Osteoblast (primary cell): ENCODE data around the gene STX11. TPM values are rescaled to one million over a fixed set of nuclear protein-coding genes. Genes with fewer than 3 reads are reported as not detected.

Source experiments
- DNase-seq: peaks from one replicate; pipeline ENCODE4 v3.0.0; 2011; ENCODE audit warnings: low spot score, mixed read lengths; ENCODE audit not compliant: insufficient read length; ENCODE audit errors: missing footprints
- H2AFZ ChIP-seq: 2 replicates; pipeline ENCODE4 v1.6.0; 2011; ENCODE audit warnings: mild to moderate bottlenecking, low read length
- H3K27ac ChIP-seq: 2 replicates; pipeline ENCODE4 v1.5.1; 2011; ENCODE audit warnings: mild to moderate bottlenecking, low read depth, low read length, moderate library complexity
- H3K27me3 ChIP-seq: 2 replicates; pipeline ENCODE4 v1.6.0; 2012; ENCODE audit warnings: mild to moderate bottlenecking, control low read depth, inconsistent platforms, low read length, moderate library complexity; ENCODE audit not compliant: insufficient read depth
- H3K36me3 ChIP-seq: 2 replicates; pipeline ENCODE4 v1.5.1; 2011; ENCODE audit warnings: mild to moderate bottlenecking, low read length, control low read depth, moderate library complexity; ENCODE audit not compliant: insufficient read depth
- H3K4me1 ChIP-seq: 2 replicates; pipeline ENCODE4 v1.5.1; 2011; ENCODE audit warnings: mild to moderate bottlenecking, low read length, control low read depth, moderate library complexity; ENCODE audit not compliant: insufficient read depth
- H3K4me2 ChIP-seq: 2 replicates; pipeline ENCODE4 v1.6.0; 2011; ENCODE audit warnings: mild to moderate bottlenecking, low read length; ENCODE audit not compliant: insufficient read depth
- H3K4me3 ChIP-seq: fragments of 200-600 bp; sonication (generic); 3 replicates; pipeline ENCODE4 v1.5.1; 2012; ENCODE audit warnings: mild to moderate bottlenecking, low read length, inconsistent platforms; ENCODE audit not compliant: insufficient read depth
- H3K79me2 ChIP-seq: 2 replicates; pipeline ENCODE4 v1.6.0; 2012; ENCODE audit warnings: mild to moderate bottlenecking, low read length, control low read depth, inconsistent platforms; ENCODE audit not compliant: insufficient read depth
- H3K9me3 ChIP-seq: 2 replicates; pipeline ENCODE4 v1.5.1; 2011; ENCODE audit warnings: low read depth, low read length, control low read depth
- H4K20me1 ChIP-seq: 2 replicates; pipeline ENCODE4 v1.6.0; 2012; ENCODE audit warnings: mild to moderate bottlenecking, low read length, control low read depth; ENCODE audit not compliant: insufficient read depth
- CTCF ChIP-seq: IDR thresholded peaks from 2 replicates; pipeline ENCODE4 v1.5.1; 2011; ENCODE audit warnings: mild to moderate bottlenecking, low read depth, low read length, moderate library complexity; ENCODE audit errors: extremely low read depth
- total RNA-seq: library from RNA; depleted of rRNA; stranded (reverse); fragments of >200 nt; gene quantifications from 2 replicates; pipeline ENCODE4 v1.2.3, GENCODE V29; 2012

STX11 gene
- total RNA-seq, 1 donor: 0.36 TPM

- Histone ChIP-seq H3K4me2 (no peak overlapping the region), H3K27me3 (peaks cover 15% of the 10 kb centered on the region), H2AFZ (no peak overlapping the region), H3K27ac (no peak overlapping the region), H3K36me3 (no peaks in the 10 kb centered on the region), H3K9me3 (no peaks in the 10 kb centered on the region), H3K4me3 (no peak overlapping the region), H4K20me1 (no peaks in the 10 kb centered on the region), H3K79me2 (no peaks in the 10 kb centered on the region), H3K4me1 (peaks cover 24% of the 10 kb centered on the region)
- no peak for TF ChIP-seq CTCF
- no peak for DNase-seq
These were observed 3.7 kb downstream of the STX11 start for GRCh38 chr6:144153971-144154370.

- DNase-seq: no peak
- H2AFZ ChIP-seq: no peak overlapping the region
- no peaks in the 10 kb centered on the region for H3K36me3 ChIP-seq
- peaks cover 10% of the 10 kb centered on the region for H3K27me3 ChIP-seq
- no peaks in the 10 kb centered on the region for H3K79me2 ChIP-seq
- no peak for TF ChIP-seq CTCF
- no peaks in the 10 kb centered on the region for H3K9me3 ChIP-seq
- no peak overlapping the region for H3K4me3 ChIP-seq
- no peak overlapping the region for H3K4me2 ChIP-seq
- H4K20me1 ChIP-seq: no peaks in the 10 kb centered on the region
- no peak overlapping the region for H3K27ac ChIP-seq
- H3K4me1 ChIP-seq: peaks cover 26% of the 10 kb centered on the region
These were observed 5.2 kb downstream of the STX11 start for GRCh38 chr6:144155529-144155928.

- TF ChIP-seq CTCF: no peak
These were observed 6.0 kb downstream of the STX11 start for GRCh38 chr6:144156338-144156737.

GRCh38 chr6:144156991-144157390, 6.7 kb downstream of the STX11 start:
- Histone ChIP-seq H3K27ac (no peak overlapping the region), H3K9me3 (no peaks in the 10 kb centered on the region), H3K4me3 (no peak overlapping the region), H3K4me1 (peaks cover 19% of the 10 kb centered on the region), H3K36me3 (no peaks in the 10 kb centered on the region), H3K79me2 (no peaks in the 10 kb centered on the region), H2AFZ (no peak overlapping the region), H4K20me1 (no peaks in the 10 kb centered on the region), H3K4me2 (no peak overlapping the region), H3K27me3 (peaks cover 4% of the 10 kb centered on the region)
- no peak for TF ChIP-seq CTCF
- no peak for DNase-seq

More at GRCh38 chr6:144156338-144156737, 6.0 kb downstream of the STX11 start:
- peaks cover 6% of the 10 kb centered on the region for H3K27me3 ChIP-seq
- H3K4me2 ChIP-seq: no peak overlapping the region
- no peaks in the 10 kb centered on the region for H3K9me3 ChIP-seq
- DNase-seq: no peak
- H3K36me3 ChIP-seq: no peaks in the 10 kb centered on the region
- no peak overlapping the region for H3K4me3 ChIP-seq
- H4K20me1 ChIP-seq: no peaks in the 10 kb centered on the region
- peaks cover 20% of the 10 kb centered on the region for H3K4me1 ChIP-seq
- no peak overlapping the region for H2AFZ ChIP-seq
- H3K79me2 ChIP-seq: no peaks in the 10 kb centered on the region
- H3K27ac ChIP-seq: no peak overlapping the region
